OCI-LY1 (cell line): ENCODE measurements around the gene GMCL2.

ENCODE experiments used
- H2AFZ ChIP-seq: fragments of 200-600 bp; sonication (generic), shearing (Covaris generic); 2 replicates; pipeline ENCODE4 v1.6.0; 2014; ENCODE audit warnings: antibody characterized with exemption, mild to moderate bottlenecking, low read length
- H3F3A ChIP-seq: fragments of 200-600 bp; sonication (generic), shearing (Covaris generic); 2 replicates; pipeline ENCODE4 v1.6.0; 2014; ENCODE audit warnings: mild to moderate bottlenecking, antibody characterized with exemption, low read length, moderate library complexity; ENCODE audit not compliant: insufficient read depth
- H3K27ac ChIP-seq: fragments of 200-600 bp; sonication (generic); 2 replicates; pipeline ENCODE4 v1.5.1; 2014; ENCODE audit warnings: low read length, mixed run types, mild to moderate bottlenecking, low read depth; ENCODE audit not compliant: poor library complexity, severe bottlenecking
- H3K27me3 ChIP-seq: fragments of 200-600 bp; sonication (generic); 2 replicates; pipeline ENCODE4 v1.6.0; 2014; ENCODE audit warnings: antibody characterized with exemption, mild to moderate bottlenecking, low read length, moderate library complexity; ENCODE audit not compliant: insufficient read depth
- H3K36me3 ChIP-seq: fragments of 200-600 bp; sonication (generic); 2 replicates; pipeline ENCODE4 v1.6.1; 2014; ENCODE audit warnings: mild to moderate bottlenecking, antibody characterized with exemption, low read length, moderate library complexity, mixed read lengths; ENCODE audit not compliant: insufficient read depth
- H3K4me1 ChIP-seq: fragments of 200-600 bp; sonication (generic); 2 replicates; pipeline ENCODE4 v1.5.1; 2014; ENCODE audit warnings: mild to moderate bottlenecking, low read length, moderate library complexity; ENCODE audit not compliant: insufficient read depth, severe bottlenecking
- H3K4me2 ChIP-seq: fragments of 200-600 bp; sonication (generic), shearing (Covaris generic); 2 replicates; pipeline ENCODE4 v1.6.1; 2014; ENCODE audit warnings: low read length
- H3K4me3 ChIP-seq: fragments of 200-600 bp; sonication (generic); 2 replicates; pipeline ENCODE4 v1.5.1; 2014; ENCODE audit warnings: low read length, low read depth, mild to moderate bottlenecking, mixed read lengths; ENCODE audit not compliant: poor library complexity, severe bottlenecking
- H3K79me2 ChIP-seq: fragments of 200-600 bp; shearing (Covaris generic); 2 replicates; pipeline ENCODE4 v1.6.1; 2016; ENCODE audit warnings: mixed run types, low read length, mixed read lengths; ENCODE audit not compliant: insufficient read depth
- H3K9ac ChIP-seq: fragments of 200-600 bp; sonication (generic), shearing (Covaris generic); 2 replicates; pipeline ENCODE4 v1.6.1; 2014; ENCODE audit warnings: mild to moderate bottlenecking, low read length, mixed read lengths
- H3K9me2 ChIP-seq: fragments of 200-600 bp; sonication (generic), shearing (Covaris generic); 2 replicates; pipeline ENCODE4 v1.6.1; 2014; ENCODE audit warnings: low read depth, mild to moderate bottlenecking, low read length, mixed read lengths
- H3K9me3 ChIP-seq: fragments of 200-600 bp; shearing (Covaris generic); 2 replicates; pipeline ENCODE4 v1.6.1; 2014; ENCODE audit warnings: low read length, mixed read lengths
- H4K20me1 ChIP-seq: fragments of 200-600 bp; sonication (generic), shearing (Covaris generic); 2 replicates; pipeline ENCODE4 v1.6.0; 2016; ENCODE audit warnings: mild to moderate bottlenecking, low read length; ENCODE audit not compliant: insufficient read depth
- CTCF ChIP-seq: fragments of 200-600 bp; sonication (generic), shearing (Covaris generic); IDR thresholded peaks from 2 replicates; pipeline ENCODE4 v1.5.1; 2017; ENCODE audit warnings: mild to moderate bottlenecking, antibody characterized with exemption, low read length, moderate library complexity, mixed read lengths
- EZH2 ChIP-seq: fragments of 200-600 bp; sonication (generic), shearing (Covaris generic); IDR thresholded peaks from 2 replicates; pipeline ENCODE4 v1.8.0; 2017; ENCODE audit warnings: borderline replicate concordance, mixed run types, mild to moderate bottlenecking, antibody characterized with exemption, low read length, moderate library complexity, mixed read lengths

The GMCL2 gene

DNA sequence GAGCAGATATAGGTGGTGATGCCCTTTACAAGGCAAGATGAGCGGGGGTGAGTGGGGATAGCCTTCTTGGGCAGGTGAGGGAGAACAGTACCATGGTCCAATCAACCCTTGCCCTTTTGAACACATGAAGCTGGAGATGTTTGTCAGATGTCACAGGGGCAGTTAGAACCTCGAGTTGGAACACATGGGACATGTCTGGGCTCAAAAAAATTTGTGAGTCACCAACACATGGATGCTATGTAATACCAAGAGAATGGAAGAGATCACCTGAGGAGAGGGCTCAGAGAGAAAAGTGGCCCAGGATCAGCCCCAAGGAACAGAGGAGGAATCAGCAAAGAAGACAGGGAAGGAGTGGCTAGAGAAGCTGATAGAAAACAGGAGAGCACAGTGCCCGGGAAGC is 40.8 kb upstream of the GMCL2 start:
- Histone ChIP-seq H2AFZ (no peak overlapping the region), H3K4me1 (peaks cover 18% of the 10 kb centered on the region), H3K4me2 (no peak overlapping the region), H3K27ac (no peak overlapping the region), H3K36me3 (peaks cover 71% of the 10 kb centered on the region), H4K20me1 (no peaks in the 10 kb centered on the region), H3K9me2 (no peaks in the 10 kb centered on the region), H3K27me3 (no peaks in the 10 kb centered on the region), H3K9ac (no peak overlapping the region), H3K79me2 (peaks cover 7% of the 10 kb centered on the region), H3K9me3 (no peaks in the 10 kb centered on the region), H3F3A (no peaks in the 10 kb centered on the region), H3K4me3 (no peak overlapping the region)
- TF ChIP-seq CTCF (no peak), EZH2 (no peak)

DNA sequence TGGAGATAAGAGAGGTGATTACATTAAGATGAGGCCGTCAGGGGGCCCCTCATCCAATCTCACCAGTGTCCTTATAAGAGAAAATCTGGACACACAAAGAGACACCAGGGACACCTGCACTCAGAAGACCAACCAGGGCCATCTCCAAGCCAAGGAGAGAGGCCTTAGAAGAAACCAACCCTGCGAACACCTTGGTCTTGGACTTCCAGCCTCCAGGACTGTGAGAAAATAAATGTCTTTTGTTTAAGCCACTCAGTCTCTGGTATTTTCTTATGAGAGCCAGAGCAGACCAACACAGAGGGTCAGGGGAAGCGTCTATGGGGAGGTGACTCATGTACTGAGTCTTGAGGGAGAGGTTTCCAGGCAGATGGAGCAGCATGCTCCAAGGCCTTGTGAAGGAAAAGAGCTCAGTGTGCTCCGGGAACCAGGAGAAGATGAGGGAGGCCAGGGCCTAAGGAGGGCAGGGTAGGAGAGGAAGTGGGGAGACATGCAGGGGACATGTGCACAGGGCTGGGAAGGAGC is 40.0 kb upstream of the GMCL2 start:
- Histone ChIP-seq H3K9me2 (no peaks in the 10 kb centered on the region), H4K20me1 (no peaks in the 10 kb centered on the region), H3K9ac (no peak overlapping the region), H3K9me3 (no peaks in the 10 kb centered on the region), H3K79me2 (peaks cover 7% of the 10 kb centered on the region), H3K4me3 (no peak overlapping the region), H3F3A (no peaks in the 10 kb centered on the region), H3K36me3 (peaks cover 78% of the 10 kb centered on the region), H3K27me3 (no peaks in the 10 kb centered on the region), H3K4me1 (peaks cover 15% of the 10 kb centered on the region), H3K27ac (no peak overlapping the region), H3K4me2 (no peak overlapping the region), H2AFZ (no peak overlapping the region)
- no peak for TF ChIP-seq EZH2
- no peak for TF ChIP-seq CTCF

GRCh38 chr5:178225174-178225573 is 38.0 kb upstream of the GMCL2 start:
- Histone ChIP-seq H3K4me1 (no peaks in the 10 kb centered on the region), H2AFZ (no peak overlapping the region), H3K9ac (no peak overlapping the region), H4K20me1 (no peaks in the 10 kb centered on the region), H3K9me3 (no peaks in the 10 kb centered on the region), H3K79me2 (no peaks in the 10 kb centered on the region), H3K27ac (no peak overlapping the region), H3K4me2 (no peak overlapping the region), H3K4me3 (no peak overlapping the region), H3F3A (no peaks in the 10 kb centered on the region), H3K36me3 (peaks cover 73% of the 10 kb centered on the region), H3K9me2 (no peaks in the 10 kb centered on the region), H3K27me3 (no peaks in the 10 kb centered on the region)
- TF ChIP-seq EZH2 (no peak), CTCF (no peak)
